ENCODE data around the gene AGMO.

The AGMO gene

DNA sequence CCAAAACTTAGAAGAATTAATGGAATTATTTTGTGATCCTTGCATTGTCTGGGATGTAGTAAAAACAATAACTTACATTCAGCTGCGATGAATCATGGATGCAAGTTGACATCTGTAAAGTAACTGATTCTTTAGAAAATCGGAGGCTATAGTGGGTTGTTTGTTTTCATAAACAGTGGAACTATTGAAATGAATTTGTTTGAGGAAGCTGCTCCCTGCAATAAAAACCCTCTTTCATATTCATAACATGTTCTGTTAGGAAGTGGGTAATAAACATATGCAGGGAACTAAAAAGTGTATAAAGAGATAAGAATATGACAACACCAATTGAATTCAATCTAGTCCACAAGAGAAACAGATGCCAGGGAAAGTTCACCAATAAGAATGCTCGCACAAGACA is 53.6 kb downstream of the AGMO start:
- Histone ChIP-seq H2AFZ (ENCODE audit: low read length) (no peak overlapping the region), H3K4me2 (ENCODE audit: low read depth, low read length) (no peak overlapping the region), H3K4me1 (ENCODE audit: low read length) (no peaks in the 10 kb centered on the region), H3K36me3 (replicated peaks; ENCODE audit: insufficient read depth, low read length) (no peaks in the 10 kb centered on the region), H3K27ac (ENCODE audit: low read length) (no peak overlapping the region), H3K9ac (ENCODE audit: low read length) (no peak overlapping the region), H3K9me3 (replicated peaks; ENCODE audit: insufficient read depth, low read length) (no peaks in the 10 kb centered on the region), H3K4me3 (ENCODE audit: low read length) (no peak overlapping the region), H3K9me2 (replicated peaks; ENCODE audit: insufficient read depth, low read length) (no peaks in the 10 kb centered on the region), H3K27me3 (replicated peaks; ENCODE audit: insufficient read depth, low read length) (no peaks in the 10 kb centered on the region), H3K79me2 (ENCODE audit: low read length) (no peaks in the 10 kb centered on the region), H3F3A (ENCODE audit: insufficient read depth, low read length) (no peaks in the 10 kb centered on the region), H4K20me1 (ENCODE audit: insufficient read depth, low read length) (no peaks in the 10 kb centered on the region)
- no peak for TF ChIP-seq EZH2 (optimal IDR thresholded peaks at IDR 0.05; ENCODE audit: low read depth, low read length)
- TF ChIP-seq, protein P1, sequence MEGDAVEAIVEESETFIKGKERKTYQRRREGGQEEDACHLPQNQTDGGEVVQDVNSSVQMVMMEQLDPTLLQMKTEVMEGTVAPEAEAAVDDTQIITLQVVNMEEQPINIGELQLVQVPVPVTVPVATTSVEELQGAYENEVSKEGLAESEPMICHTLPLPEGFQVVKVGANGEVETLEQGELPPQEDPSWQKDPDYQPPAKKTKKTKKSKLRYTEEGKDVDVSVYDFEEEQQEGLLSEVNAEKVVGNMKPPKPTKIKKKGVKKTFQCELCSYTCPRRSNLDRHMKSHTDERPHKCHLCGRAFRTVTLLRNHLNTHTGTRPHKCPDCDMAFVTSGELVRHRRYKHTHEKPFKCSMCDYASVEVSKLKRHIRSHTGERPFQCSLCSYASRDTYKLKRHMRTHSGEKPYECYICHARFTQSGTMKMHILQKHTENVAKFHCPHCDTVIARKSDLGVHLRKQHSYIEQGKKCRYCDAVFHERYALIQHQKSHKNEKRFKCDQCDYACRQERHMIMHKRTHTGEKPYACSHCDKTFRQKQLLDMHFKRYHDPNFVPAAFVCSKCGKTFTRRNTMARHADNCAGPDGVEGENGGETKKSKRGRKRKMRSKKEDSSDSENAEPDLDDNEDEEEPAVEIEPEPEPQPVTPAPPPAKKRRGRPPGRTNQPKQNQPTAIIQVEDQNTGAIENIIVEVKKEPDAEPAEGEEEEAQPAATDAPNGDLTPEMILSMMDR (IDR thresholded peaks at IDR 0.05; ENCODE audit: low read length): no peak
- TF ChIP-seq EZH2phosphoT487 (IDR thresholded peaks at IDR 0.05; ENCODE audit: low read length): no peak
- DNase-seq: no peak

DNA sequence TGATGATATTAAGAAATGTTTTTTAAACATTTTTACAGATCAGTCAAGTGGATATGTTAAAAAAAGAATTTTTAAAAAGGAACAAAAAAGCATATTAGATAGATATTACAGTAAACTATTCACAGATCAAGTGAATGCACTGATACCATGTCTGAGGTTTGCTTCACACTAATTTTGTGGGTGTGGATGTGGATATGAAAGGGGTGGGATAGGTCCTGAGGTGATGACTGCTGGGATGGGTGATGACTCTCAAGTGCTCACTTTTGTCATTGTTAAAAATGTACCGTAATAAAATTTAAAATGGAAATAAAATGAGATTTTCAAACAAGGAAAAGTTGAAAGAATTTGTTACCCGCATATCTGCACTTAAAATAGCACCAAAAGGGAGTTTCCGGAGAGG is 54.1 kb downstream of the AGMO start:
- Histone ChIP-seq H3K27ac (ENCODE audit: low read length) (no peak overlapping the region), H3K4me2 (ENCODE audit: low read depth, low read length) (no peak overlapping the region)

DNA sequence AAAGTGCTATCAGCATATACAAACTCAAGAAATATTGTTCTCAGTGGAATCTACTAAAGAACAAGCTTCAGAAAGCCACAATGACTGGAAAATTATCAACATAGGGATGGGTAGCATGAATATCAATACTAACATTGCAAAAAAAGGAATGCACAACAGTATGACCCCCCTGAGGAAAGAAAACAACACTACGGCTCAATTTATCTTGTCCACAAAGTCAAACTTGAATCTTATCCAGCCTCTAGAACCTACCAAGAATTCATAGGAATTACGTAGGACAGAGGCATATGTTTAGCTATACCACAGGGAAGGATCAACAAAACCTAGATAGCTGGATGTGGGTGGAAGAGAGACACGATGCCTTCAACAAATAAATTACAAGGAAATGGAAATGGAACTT is 54.6 kb downstream of the AGMO start:
- no peak for DNase-seq
- Histone ChIP-seq H3K27ac (ENCODE audit: low read length) (no peak overlapping the region), H2AFZ (ENCODE audit: low read length) (no peak overlapping the region), H3K9me3 (replicated peaks; ENCODE audit: insufficient read depth, low read length) (no peaks in the 10 kb centered on the region), H3K27me3 (replicated peaks; ENCODE audit: insufficient read depth, low read length) (no peaks in the 10 kb centered on the region), H3K4me2 (ENCODE audit: low read depth, low read length) (no peak overlapping the region), H3K9ac (ENCODE audit: low read length) (no peak overlapping the region), H4K20me1 (ENCODE audit: insufficient read depth, low read length) (no peaks in the 10 kb centered on the region), H3K4me3 (ENCODE audit: low read length) (no peak overlapping the region), H3K36me3 (replicated peaks; ENCODE audit: insufficient read depth, low read length) (no peaks in the 10 kb centered on the region), H3F3A (ENCODE audit: insufficient read depth, low read length) (no peaks in the 10 kb centered on the region), H3K4me1 (ENCODE audit: low read length) (no peaks in the 10 kb centered on the region), H3K79me2 (ENCODE audit: low read length) (no peaks in the 10 kb centered on the region), H3K9me2 (replicated peaks; ENCODE audit: insufficient read depth, low read length) (no peaks in the 10 kb centered on the region)
- TF ChIP-seq, protein P1 (IDR thresholded peaks at IDR 0.05; ENCODE audit: low read length): no peak
- TF ChIP-seq EZH2phosphoT487 (IDR thresholded peaks at IDR 0.05; ENCODE audit: low read length) (no peak), EZH2 (optimal IDR thresholded peaks at IDR 0.05; ENCODE audit: low read depth, low read length) (no peak)

More for the DNA sequence above, 54.1 kb downstream of the AGMO start:
- Histone ChIP-seq H3K9me3 (replicated peaks; ENCODE audit: insufficient read depth, low read length) (no peaks in the 10 kb centered on the region), H3K4me3 (ENCODE audit: low read length) (no peak overlapping the region), H3K27me3 (replicated peaks; ENCODE audit: insufficient read depth, low read length) (no peaks in the 10 kb centered on the region), H3K9me2 (replicated peaks; ENCODE audit: insufficient read depth, low read length) (no peaks in the 10 kb centered on the region), H3K79me2 (ENCODE audit: low read length) (no peaks in the 10 kb centered on the region), H3K36me3 (replicated peaks; ENCODE audit: insufficient read depth, low read length) (no peaks in the 10 kb centered on the region), H3K4me1 (ENCODE audit: low read length) (no peaks in the 10 kb centered on the region), H3F3A (ENCODE audit: insufficient read depth, low read length) (no peaks in the 10 kb centered on the region), H3K9ac (ENCODE audit: low read length) (no peak overlapping the region), H4K20me1 (ENCODE audit: insufficient read depth, low read length) (no peaks in the 10 kb centered on the region), H2AFZ (ENCODE audit: low read length) (no peak overlapping the region)
- no peak for TF ChIP-seq EZH2 (optimal IDR thresholded peaks at IDR 0.05; ENCODE audit: low read depth, low read length)
- TF ChIP-seq EZH2phosphoT487 (IDR thresholded peaks at IDR 0.05; ENCODE audit: low read length): no peak
- TF ChIP-seq, protein P1 (IDR thresholded peaks at IDR 0.05; ENCODE audit: low read length): no peak
- DNase-seq: no peak
